CD14-positive monocyte (primary cell): ENCODE results near the gene IL20. TPM values are rescaled to one million over a fixed set of nuclear protein-coding genes. Genes with fewer than 3 reads are reported as not detected.

Source experiments
- DNase-seq, 3 donors: peaks; one replicate each; pipeline ENCODE4 v3.0.0-alpha.2; 2011 to 2022
- H2AFZ ChIP-seq: 2 replicates; pipeline ENCODE4 v1.6.0; 2012; ENCODE audit warnings: mild to moderate bottlenecking, low read depth, low read length, inconsistent platforms; ENCODE audit not compliant: insufficient read depth, poor library complexity, severe bottlenecking
- H3K27ac ChIP-seq, 2 donors: 1 replicate in 1 of 2; 2 replicates in 1 of 2; pipeline ENCODE4 v1.5.1; 2012 to 2013; ENCODE audit warnings: low read length in 2 of 2, control low read depth in 1 of 2, inconsistent platforms in 1 of 2, low read depth in 1 of 2, mild to moderate bottlenecking in 1 of 2
- H3K27me3 ChIP-seq, 2 donors: one replicate each; pipeline versions ENCODE4 v1.6.0 to v1.6.1; 2011 to 2013; ENCODE audit warnings: low read length in 2 of 2; ENCODE audit not compliant: control insufficient read depth in 2 of 2, insufficient read depth in 2 of 2
- H3K36me3 ChIP-seq, 2 donors: replicated peaks in 1 of 2; 1 replicate in 1 of 2; 2 replicates in 1 of 2; pipeline versions ENCODE4 v1.5.1 to v1.6.1; 2012 to 2013; ENCODE audit warnings: low read length in 2 of 2, control low read depth in 1 of 2, inconsistent platforms in 1 of 2, mild to moderate bottlenecking in 1 of 2; ENCODE audit not compliant: insufficient read depth in 2 of 2, control insufficient read depth in 1 of 2
- H3K4me1 ChIP-seq, 2 donors: 1 replicate in 1 of 2; 2 replicates in 1 of 2; pipeline versions ENCODE4 v1.5.1 to v1.6.1; 2012 to 2013; ENCODE audit warnings: low read length in 2 of 2, control low read depth in 1 of 2, inconsistent platforms in 1 of 2, mild to moderate bottlenecking in 1 of 2, moderate library complexity in 1 of 2; ENCODE audit not compliant: insufficient read depth in 2 of 2, control insufficient read depth in 1 of 2
- H3K4me2 ChIP-seq: replicated peaks from 2 replicates; pipeline ENCODE3; 2012; ENCODE audit warnings: low read length, moderate library complexity, mild to moderate bottlenecking; ENCODE audit not compliant: poor library complexity, severe bottlenecking; ENCODE audit errors: extremely low read depth
- H3K4me3 ChIP-seq, 3 experiments: fragments of 200-600 bp in 1 of 3; sonication (generic) in 1 of 3; replicated peaks in 1 of 3; 1 replicate in 2 of 3; 2 replicates in 1 of 3; pipeline ENCODE4 v1.5.1; 2011 to 2013; ENCODE audit warnings: low read length in 3 of 3, mild to moderate bottlenecking in 3 of 3, control low read depth in 2 of 3, low read depth in 2 of 3, inconsistent platforms in 1 of 3, moderate library complexity in 1 of 3
- H3K79me2 ChIP-seq: 2 replicates; pipeline ENCODE4 v1.6.0; 2012; ENCODE audit warnings: mild to moderate bottlenecking, control low read depth, inconsistent platforms, low read length, moderate library complexity; ENCODE audit not compliant: insufficient read depth
- H3K9ac ChIP-seq: 2 replicates; pipeline ENCODE4 v1.6.0; 2017; ENCODE audit warnings: low read length, mild to moderate bottlenecking; ENCODE audit not compliant: insufficient read depth, poor library complexity, severe bottlenecking
- H3K9me3 ChIP-seq, 2 donors: replicated peaks in 1 of 2; 1 replicate in 1 of 2; 2 replicates in 1 of 2; pipeline versions ENCODE4 v1.5.1 to v1.6.1; 2012 to 2013; ENCODE audit warnings: low read length in 2 of 2, control low read depth in 1 of 2; ENCODE audit not compliant: control insufficient read depth in 1 of 2, insufficient read depth in 1 of 2
- H4K20me1 ChIP-seq: 2 replicates; pipeline ENCODE4 v1.6.0; 2012; ENCODE audit warnings: mild to moderate bottlenecking, low read length, control low read depth, moderate library complexity; ENCODE audit not compliant: insufficient read depth
- H3K27ac Mint-ChIP-seq, 7 donors: one replicate each; pipeline ENCODE4 v1.8.0; 2020; ENCODE audit warnings: mild to moderate bottlenecking in 7 of 7, mixed read lengths in 7 of 7, moderate library complexity in 6 of 7, inconsistent platforms in 2 of 7
- H3K27me3 Mint-ChIP-seq, 3 donors: one replicate each; pipeline ENCODE4 v1.8.0; 2021 to 2022; ENCODE audit warnings: low read depth in 3 of 3, mild to moderate bottlenecking in 3 of 3, mixed read lengths in 3 of 3, moderate library complexity in 3 of 3, inconsistent platforms in 1 of 3
- H3K36me3 Mint-ChIP-seq, 2 donors: one replicate each; pipeline ENCODE4 v1.8.0; 2020; ENCODE audit warnings: mixed read lengths in 2 of 2, inconsistent platforms in 1 of 2, mild to moderate bottlenecking in 1 of 2
- H3K4me1 Mint-ChIP-seq: one replicate; pipeline ENCODE4 v1.8.0; 2020; ENCODE audit warnings: mild to moderate bottlenecking, mixed read lengths
- H3K4me3 Mint-ChIP-seq, 2 donors: one replicate each; pipeline ENCODE4 v1.8.0; 2020; ENCODE audit warnings: mild to moderate bottlenecking in 2 of 2, mixed read lengths in 2 of 2, moderate library complexity in 1 of 2
- H3K9me3 Mint-ChIP-seq, 7 donors: one replicate each; pipeline ENCODE4 v1.8.0; 2020 to 2022; ENCODE audit warnings: mixed read lengths in 7 of 7, mild to moderate bottlenecking in 6 of 7, moderate library complexity in 6 of 7, inconsistent platforms in 2 of 7
- CTCF ChIP-seq: fragments of 200-600 bp; IDR thresholded peaks from one replicate; pipeline ENCODE4 v1.8.0; 2022; ENCODE audit warnings: antibody characterized with exemption, mild to moderate bottlenecking
- WGBS: methylation state at CpG from one replicate; pipeline ENCODE4 v1.1.5; 2013; ENCODE audit warnings: missing lambda C conversion rate; ENCODE audit not compliant: insufficient coverage; 5-methylcytosine and 5-hydroxymethylcytosine counted together
- intact Hi-C, 2 donors: fragments of 100-400 bp; cut with micrococcal nuclease; formaldehyde crosslinking; loops; one replicate each; pipeline versions ENCODE4 v1.15.0 to v1.15.1; 2023
- polyA plus RNA-seq, 3 donors: library from polyadenylated mRNA; depleted of rRNA in 1 of 3; unstranded in 2 of 3; stranded (reverse) in 1 of 3; fragments of 300-500 nt in 2 of 3; fragments of >200 nt in 1 of 3; fragmentation: Illumina TruSeq in 2 of 3; gene quantifications; 1 replicate in 2 of 3; 2 replicates in 1 of 3; pipeline ENCODE4 v1.2.3, GENCODE V29; 2012 to 2021

IL20 gene
- polyA plus RNA-seq, 3 donors = not detected

GRCh38 chr1:206828061-206828460 lies 37.4 kb upstream of the IL20 start:
- H3K4me3 Mint-ChIP-seq = no peak overlapping the region
- no CpG with 5 or more reads among the region's 1 CpG for WGBS
- no peaks in the 10 kb centered on the region for H3K79me2 ChIP-seq
- H3K4me2 ChIP-seq = no peak overlapping the region
- H3K9me3 ChIP-seq = no peaks in the 10 kb centered on the region
- H3K4me1 ChIP-seq = peaks cover 48 to 50% of the 10 kb centered on the region in 2 donors
- intact Hi-C loops = no loop called here
- H3K9ac ChIP-seq = no peak overlapping the region
- H3K9me3 Mint-ChIP-seq = no peaks in the 10 kb centered on the region
- peaks cover 1 to 8% (median 7%) of the 10 kb centered on the region in 3 donors for H3K27me3 Mint-ChIP-seq
- H3K4me1 Mint-ChIP-seq = peaks cover 52% of the 10 kb centered on the region
- no peaks in the 10 kb centered on the region for H4K20me1 ChIP-seq
- no peaks in the 10 kb centered on the region for H3K36me3 ChIP-seq
- no peaks in the 10 kb centered on the region for H3K27me3 ChIP-seq
- H3K27ac Mint-ChIP-seq = no peak overlapping the region
- no peak for DNase-seq
- no peak overlapping the region for H3K4me3 ChIP-seq
- TF ChIP-seq CTCF = no peak
- H3K27ac ChIP-seq = no peak overlapping the region
- H3K36me3 Mint-ChIP-seq = no peaks in the 10 kb centered on the region
- H2AFZ ChIP-seq = no peak overlapping the region

GRCh38 chr1:206828765-206829164 lies 36.7 kb upstream of the IL20 start:
- Mint-ChIP-seq H3K4me1 (peaks cover 55% of the 10 kb centered on the region), H3K36me3 (no peaks in the 10 kb centered on the region), H3K4me3 (no peak overlapping the region), H3K27ac (peak overlapping the region in 1 of 7 donors; percentile 9), H3K27me3 (peaks cover 1 to 10% (median 7%) of the 10 kb centered on the region in 3 donors), H3K9me3 (no peaks in the 10 kb centered on the region)
- Histone ChIP-seq H3K4me1 (peaks cover 52 to 53% of the 10 kb centered on the region in 2 donors), H3K27me3 (no peaks in the 10 kb centered on the region), H3K27ac (no peak overlapping the region), H3K9me3 (no peaks in the 10 kb centered on the region), H3K79me2 (no peaks in the 10 kb centered on the region), H4K20me1 (no peaks in the 10 kb centered on the region), H3K36me3 (no peaks in the 10 kb centered on the region), H2AFZ (no peak overlapping the region), H3K4me2 (no peak overlapping the region), H3K9ac (no peak overlapping the region), H3K4me3 (no peak overlapping the region)
- WGBS = no CpG with 5 or more reads among the region's 4 CpGs
- DNase-seq = no peak
- intact Hi-C loops = no loop called here
- no peak for TF ChIP-seq CTCF
